ENCODE measurements around the gene TRIP4. TPM values are rescaled to one million over a fixed set of nuclear protein-coding genes. Genes with fewer than 3 reads are reported as not detected.

The TRIP4 gene
- total and polyA plus RNA-seq, 7 experiments from 2014 or later: 16.5 to 31.5 (median 26.4) TPM

DNA sequence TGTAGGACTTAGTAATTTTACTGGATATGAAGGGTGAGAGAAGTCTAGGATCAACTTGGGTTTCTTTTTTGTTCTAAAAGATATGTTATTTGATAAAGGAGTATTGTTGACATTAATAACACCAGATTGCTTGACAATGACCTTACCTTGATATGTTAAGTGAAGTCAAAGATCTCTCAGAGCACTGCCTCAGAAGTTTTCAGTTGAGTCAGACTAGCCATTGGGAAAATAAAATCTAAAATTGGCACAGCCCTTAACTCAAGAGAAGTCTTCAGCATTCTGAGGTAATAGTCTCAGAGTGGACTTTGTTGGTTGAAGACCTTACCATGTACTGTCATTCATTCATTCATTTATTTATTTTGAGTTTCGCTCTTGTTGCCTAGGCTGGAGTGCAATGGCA, 50.3 kb downstream of the TRIP4 start:
- Mint-ChIP-seq H3K36me3 (peaks cover 14 to 35% (median 17%) of the 10 kb centered on the region in 5 donors), H3K9me3 (peaks cover 0 to 2% (median 0%) of the 10 kb centered on the region in 11 donors), H3K27ac (peak overlapping the region in 8 of 9 donors; percentile 5 to 79 (median 64)), H3K4me1 (peaks cover 20 to 74% (median 56%) of the 10 kb centered on the region in 7 donors), H3K4me3 (peak overlapping the region in 8 of 10 donors; percentile 16 to 75 (median 54)), H3K27me3 (no peaks in the 10 kb centered on the region)
- Histone ChIP-seq H3K4me1 (ENCODE audit: control insufficient read depth in 2 of 2, insufficient read depth in 2 of 2, low read length in 2 of 2) (peaks cover 10 to 28% of the 10 kb centered on the region in 2 donors), H3K27ac (ENCODE audit: low read depth, low read length) (no peak overlapping the region), H3K36me3 (ENCODE audit: control insufficient read depth in 2 of 3, insufficient read depth in 3 of 3, low read length in 3 of 3) (no peaks in the 10 kb centered on the region), H3K9me3 (ENCODE audit: control insufficient read depth in 2 of 3, low read length in 3 of 3) (no peaks in the 10 kb centered on the region), H3K4me3 (ENCODE audit: low read length) (no peak overlapping the region), H3K27me3 (ENCODE audit: control insufficient read depth in 2 of 2, insufficient read depth in 2 of 2, low read length in 2 of 2) (no peaks in the 10 kb centered on the region)
- CTCF ChIA-PET: no interaction called here
- DNase-seq (no peak), ATAC-seq (no peak)
- intact Hi-C loops (cut with micrococcal nuclease): loop anchor here in 1 of 2 donors (1.0 kb wide), 1 partner anchor 8 kb away; no protein-coding TSS in a partner anchor
- POLR2A ChIA-PET: interaction anchor here (0.7 to 2.0 kb wide), 4 partner anchors 10 to 152 kb away, joined by 3 to 8 read pairs (median 5); no protein-coding TSS in a partner anchor

DNA sequence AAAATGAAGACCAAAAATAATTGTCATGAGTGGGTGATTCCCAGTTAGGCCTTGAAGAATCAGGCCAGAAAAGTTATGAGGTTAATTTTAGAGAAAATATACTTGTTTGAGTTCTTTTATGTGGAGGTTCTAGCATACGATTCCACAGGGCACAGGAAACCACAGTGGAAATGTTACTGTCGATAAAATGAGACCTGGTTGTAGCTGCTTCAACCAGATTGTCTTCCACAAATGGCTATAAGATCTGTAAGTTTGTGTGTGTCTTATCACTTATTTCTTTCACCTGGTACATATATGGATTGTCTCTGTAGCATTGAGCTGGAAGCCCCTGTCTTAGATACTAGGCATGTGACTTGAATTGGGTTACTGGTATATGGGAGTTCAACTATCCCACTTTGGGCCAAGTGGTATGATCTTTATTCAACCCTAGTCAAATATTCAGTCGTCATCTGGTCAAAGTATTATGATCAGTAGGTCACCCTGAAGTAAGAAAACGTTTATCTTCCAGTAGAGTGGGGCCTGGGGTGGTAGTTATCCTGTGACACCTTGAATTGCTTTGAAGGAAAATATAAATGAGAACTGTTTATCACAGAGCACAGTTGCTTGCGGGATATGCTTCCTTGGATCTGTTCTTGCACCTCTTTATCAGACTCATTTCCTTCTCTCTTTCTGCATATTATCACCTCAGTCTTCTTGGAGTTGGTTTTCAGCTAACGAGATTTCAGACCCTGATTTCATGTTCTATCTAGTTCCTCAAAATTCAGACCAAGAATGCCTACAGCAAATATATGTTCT, 51.2 kb downstream of the TRIP4 start:
- peak overlapping the region; percentile 17 to 75 (median 54) for H3K4me3 Mint-ChIP-seq
- H3K4me1 ChIP-seq (ENCODE audit: control insufficient read depth in 2 of 2, insufficient read depth in 2 of 2, low read length in 2 of 2): peaks cover 10 to 32% of the 10 kb centered on the region in 2 donors
- no peaks in the 10 kb centered on the region for H3K36me3 ChIP-seq (ENCODE audit: control insufficient read depth in 2 of 3, insufficient read depth in 3 of 3, low read length in 3 of 3)
- H3K27ac ChIP-seq (ENCODE audit: low read depth, low read length): peak overlapping the region; percentile 16
- no peaks in the 10 kb centered on the region for H3K27me3 ChIP-seq (ENCODE audit: control insufficient read depth in 2 of 2, insufficient read depth in 2 of 2, low read length in 2 of 2)
- H3K27me3 Mint-ChIP-seq: no peaks in the 10 kb centered on the region
- H3K4me3 ChIP-seq (ENCODE audit: low read length): no peak overlapping the region
- ChIA-PET POLR2A (interaction anchor here (1.1 to 2.0 kb wide), 3 partner anchors 9 to 17 kb away, joined by 3 to 8 read pairs (median 7); no protein-coding TSS in a partner anchor), CTCF (no interaction called here)
- DNase-seq: peak in 2 of 9 donors; percentile 26 to 34
- peak; percentile 45 for ATAC-seq
- peaks cover 11 to 34% (median 12%) of the 10 kb centered on the region in 5 donors for H3K36me3 Mint-ChIP-seq
- peaks cover 0 to 2% (median 0%) of the 10 kb centered on the region in 11 donors for H3K9me3 Mint-ChIP-seq
- peaks cover 22 to 79% (median 65%) of the 10 kb centered on the region in 7 donors for H3K4me1 Mint-ChIP-seq
- H3K27ac Mint-ChIP-seq: peak overlapping the region; percentile 4 to 81 (median 66)
- H3K9me3 ChIP-seq (ENCODE audit: control insufficient read depth in 2 of 3, low read length in 3 of 3): no peaks in the 10 kb centered on the region
- intact Hi-C loops (cut with micrococcal nuclease): loop anchor here in 1 of 2 donors (1.0 kb wide), 1 partner anchor 9 kb away; no protein-coding TSS in a partner anchor

DNA sequence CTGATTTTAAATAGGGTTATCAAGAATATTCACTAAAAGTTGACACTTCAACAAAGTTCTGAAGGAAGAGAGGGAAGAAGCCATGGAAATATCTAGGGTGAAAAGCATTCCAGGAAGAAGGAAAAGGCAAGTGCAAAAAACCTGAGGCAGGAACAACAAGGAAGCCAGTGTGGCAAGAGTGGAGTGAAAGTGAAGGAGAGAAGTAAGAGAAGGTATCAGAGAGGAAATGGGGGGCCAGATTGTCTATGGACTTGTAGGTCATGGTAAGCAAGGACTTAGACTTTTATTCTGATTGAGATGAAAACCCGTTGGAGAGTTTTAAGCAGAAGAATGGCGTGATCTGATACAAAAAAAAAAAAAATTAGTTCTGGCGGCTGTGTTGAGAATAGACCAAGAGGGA, 54.2 kb downstream of the TRIP4 start:
- H3K36me3 ChIP-seq (ENCODE audit: control insufficient read depth in 2 of 3, insufficient read depth in 3 of 3, low read length in 3 of 3): no peaks in the 10 kb centered on the region
- H3K4me3 ChIP-seq (ENCODE audit: low read length): no peak overlapping the region
- H3K9me3 ChIP-seq (ENCODE audit: control insufficient read depth in 2 of 3, low read length in 3 of 3): no peaks in the 10 kb centered on the region
- H3K9me3 Mint-ChIP-seq: peaks cover 0 to 1% (median 0%) of the 10 kb centered on the region in 11 donors
- H3K27me3 ChIP-seq (ENCODE audit: control insufficient read depth in 2 of 2, insufficient read depth in 2 of 2, low read length in 2 of 2): no peaks in the 10 kb centered on the region
- DNase-seq: no peak
- H3K27ac ChIP-seq (ENCODE audit: low read depth, low read length): no peak overlapping the region
- peak overlapping the region in 6 of 9 donors; percentile 15 to 91 (median 34) for H3K27ac Mint-ChIP-seq
- H3K36me3 Mint-ChIP-seq: peaks cover 6 to 30% (median 8%) of the 10 kb centered on the region in 5 donors
- peak overlapping the region in 2 of 10 donors; percentile 9 to 37 for H3K4me3 Mint-ChIP-seq
- ChIA-PET POLR2A (no interaction called here), CTCF (no interaction called here)
- no peak for ATAC-seq
- peaks cover 29 to 78% (median 66%) of the 10 kb centered on the region in 7 donors for H3K4me1 Mint-ChIP-seq
- no peaks in the 10 kb centered on the region for H3K27me3 Mint-ChIP-seq
- H3K4me1 ChIP-seq (ENCODE audit: control insufficient read depth in 2 of 2, insufficient read depth in 2 of 2, low read length in 2 of 2): peaks cover 16 to 38% of the 10 kb centered on the region in 2 donors
- intact Hi-C loops (cut with micrococcal nuclease): no loop called here

- Histone ChIP-seq H3K9me3 (ENCODE audit: control insufficient read depth in 2 of 3, low read length in 3 of 3) (no peaks in the 10 kb centered on the region), H3K27ac (ENCODE audit: low read depth, low read length) (no peak overlapping the region), H3K4me3 (ENCODE audit: low read length) (no peak overlapping the region), H3K27me3 (ENCODE audit: control insufficient read depth in 2 of 2, insufficient read depth in 2 of 2, low read length in 2 of 2) (no peaks in the 10 kb centered on the region), H3K36me3 (ENCODE audit: control insufficient read depth in 2 of 3, insufficient read depth in 3 of 3, low read length in 3 of 3) (no peaks in the 10 kb centered on the region), H3K4me1 (ENCODE audit: control insufficient read depth in 2 of 2, insufficient read depth in 2 of 2, low read length in 2 of 2) (peaks cover 21 to 39% of the 10 kb centered on the region in 2 donors)
- POLR2A ChIA-PET: interaction anchor here (0.6 to 0.8 kb wide), 2 partner anchors 21 to 26 kb away, joined by 3 to 4 read pairs; no protein-coding TSS in a partner anchor
- H3K9me3 Mint-ChIP-seq: no peaks in the 10 kb centered on the region
- CTCF ChIA-PET: no interaction called here
- peaks cover 31 to 79% (median 68%) of the 10 kb centered on the region in 7 donors for H3K4me1 Mint-ChIP-seq
- H3K36me3 Mint-ChIP-seq: peaks cover 6 to 31% (median 16%) of the 10 kb centered on the region in 5 donors
- intact Hi-C loops (cut with micrococcal nuclease): no loop called here
- peak overlapping the region in 6 of 9 donors; percentile 1 to 86 (median 74) for H3K27ac Mint-ChIP-seq
- ATAC-seq (no peak), DNase-seq (no peak)
- peak overlapping the region in 6 of 10 donors; percentile 11 to 75 (median 43) for H3K4me3 Mint-ChIP-seq
- no peaks in the 10 kb centered on the region for H3K27me3 Mint-ChIP-seq
Observed at GRCh38 chr15:64443016-64443415, 55.4 kb downstream of the TRIP4 start.

DNA sequence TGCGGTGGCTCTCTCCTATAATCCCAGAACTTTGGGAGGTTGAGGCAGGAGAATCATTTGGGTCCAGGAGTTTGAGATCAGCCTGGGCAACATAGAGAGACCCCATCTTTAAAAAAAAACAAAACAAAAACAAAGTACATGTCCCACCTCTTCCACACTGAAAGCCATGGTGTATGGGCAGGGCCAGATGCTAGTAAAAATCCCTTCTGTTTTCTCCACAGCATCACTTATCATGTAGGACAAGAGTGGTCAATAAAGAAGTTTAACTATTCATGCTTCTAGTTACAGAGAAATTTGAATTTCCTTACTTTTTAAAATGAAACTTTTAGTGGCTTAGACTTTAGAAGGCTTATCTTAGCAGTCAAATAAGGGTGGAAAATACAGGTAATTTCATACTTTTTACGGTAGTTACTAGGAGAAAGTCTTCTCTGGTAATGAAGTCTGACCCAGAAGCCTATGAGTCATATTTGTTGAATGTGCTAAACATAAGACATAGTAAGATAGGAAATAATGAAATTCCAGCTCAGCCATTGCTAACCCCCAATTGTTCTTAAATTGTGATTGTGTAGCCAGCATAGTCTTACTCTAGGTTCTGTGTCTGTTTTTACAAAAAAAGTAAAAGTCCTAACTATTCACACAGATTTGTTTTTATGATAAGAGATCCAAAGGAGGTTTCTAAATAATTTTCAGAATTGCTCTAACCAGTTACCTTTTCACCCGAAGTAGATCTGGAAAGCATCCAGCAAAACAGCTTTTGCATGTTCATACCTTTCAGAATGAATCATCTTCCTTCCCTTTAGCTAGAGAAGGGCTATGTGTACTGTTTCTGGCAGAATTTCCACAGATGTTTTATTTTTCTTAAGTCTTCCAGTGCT, 56.3 kb downstream of the TRIP4 start:
- Histone ChIP-seq H3K27ac (ENCODE audit: low read depth, low read length) (peak overlapping the region; percentile 37), H3K9me3 (ENCODE audit: control insufficient read depth in 2 of 3, low read length in 3 of 3) (no peaks in the 10 kb centered on the region), H3K27me3 (ENCODE audit: control insufficient read depth in 2 of 2, insufficient read depth in 2 of 2, low read length in 2 of 2) (no peaks in the 10 kb centered on the region), H3K4me3 (ENCODE audit: low read length) (no peak overlapping the region), H3K36me3 (ENCODE audit: control insufficient read depth in 2 of 3, insufficient read depth in 3 of 3, low read length in 3 of 3) (no peaks in the 10 kb centered on the region), H3K4me1 (ENCODE audit: control insufficient read depth in 2 of 2, insufficient read depth in 2 of 2, low read length in 2 of 2) (peaks cover 17 to 36% of the 10 kb centered on the region in 2 donors)
- intact Hi-C loops (cut with micrococcal nuclease): loop anchor here (1.0 to 2.0 kb wide), 3 partner anchors 12 to 15 kb away; no protein-coding TSS in a partner anchor
- DNase-seq (peak in 1 of 9 donors; percentile 32), ATAC-seq (no peak)
- ChIA-PET POLR2A (interaction anchor here (0.8 to 1.2 kb wide), 4 partner anchors 12 to 63 kb away, joined by 3 to 5 read pairs (median 4); no protein-coding TSS in a partner anchor), CTCF (interaction anchor here (0.6 to 0.8 kb wide), 2 partner anchors 9 to 238 kb away, joined by 3 to 4 read pairs; no protein-coding TSS in a partner anchor)
- peaks cover 28 to 79% (median 66%) of the 10 kb centered on the region in 7 donors for H3K4me1 Mint-ChIP-seq
- peak overlapping the region; percentile 24 to 90 (median 82) for H3K27ac Mint-ChIP-seq
- H3K27me3 Mint-ChIP-seq: no peaks in the 10 kb centered on the region
- H3K9me3 Mint-ChIP-seq: no peaks in the 10 kb centered on the region
- peak overlapping the region in 9 of 10 donors; percentile 1 to 77 (median 59) for H3K4me3 Mint-ChIP-seq
- H3K36me3 Mint-ChIP-seq: peaks cover 6 to 33% (median 18%) of the 10 kb centered on the region in 5 donors

- Mint-ChIP-seq H3K27me3 (no peaks in the 10 kb centered on the region), H3K4me1 (peaks cover 24 to 79% (median 67%) of the 10 kb centered on the region in 7 donors), H3K4me3 (peak overlapping the region in 6 of 10 donors; percentile 1 to 77 (median 55)), H3K9me3 (no peaks in the 10 kb centered on the region), H3K36me3 (peaks cover 6 to 33% (median 19%) of the 10 kb centered on the region in 5 donors), H3K27ac (peak overlapping the region in 7 of 9 donors; percentile 38 to 90 (median 82))
- intact Hi-C loops (cut with micrococcal nuclease): loop anchor here (1.0 to 2.0 kb wide), 3 partner anchors 11 to 14 kb away; no protein-coding TSS in a partner anchor
- Histone ChIP-seq H3K4me1 (ENCODE audit: control insufficient read depth in 2 of 2, insufficient read depth in 2 of 2, low read length in 2 of 2) (peaks cover 14 to 37% of the 10 kb centered on the region in 2 donors), H3K9me3 (ENCODE audit: control insufficient read depth in 2 of 3, low read length in 3 of 3) (no peaks in the 10 kb centered on the region), H3K27me3 (ENCODE audit: control insufficient read depth in 2 of 2, insufficient read depth in 2 of 2, low read length in 2 of 2) (no peaks in the 10 kb centered on the region), H3K27ac (ENCODE audit: low read depth, low read length) (no peak overlapping the region), H3K4me3 (ENCODE audit: low read length) (no peak overlapping the region), H3K36me3 (ENCODE audit: control insufficient read depth in 2 of 3, insufficient read depth in 3 of 3, low read length in 3 of 3) (no peaks in the 10 kb centered on the region)
- ChIA-PET CTCF (interaction anchor here (0.6 kb wide), 1 partner anchor 9 kb away, joined by 4 read pairs; no protein-coding TSS in a partner anchor), POLR2A (interaction anchor here (0.6 to 1.2 kb wide), 2 partner anchors 19 to 129 kb away, joined by 3 to 5 read pairs; no protein-coding TSS in a partner anchor)
- DNase-seq (no peak), ATAC-seq (no peak)
Observed at GRCh38 chr15:64444836-64445235, 57.2 kb downstream of the TRIP4 start.
